T47D (cell line): ENCODE measurements around the gene IGF2BP2.
"Not testable (repeated sequence)": the region's sequence is repeated elsewhere in the genome, so short reads cannot be mapped to it uniquely, and the experiment has no call there.

ENCODE experiments used
- DNase-seq, 2 experiments: peaks; one replicate each; pipeline versions ENCODE4 v3.0.0 to v3.0.0-alpha.2; 2011 to 2012; ENCODE audit warnings: low read depth in 1 of 2, low spot score in 1 of 2
- JUND ChIP-seq: IDR thresholded peaks from 2 replicates; pipeline ENCODE4 v1.6.1; 2012; ENCODE audit warnings: low read depth
- in situ Hi-C: cut with HindIII; loops from 2 replicates; pipeline ENCODE4 v1.10.0; 2016; ENCODE audit warnings: low sequenced_read_pairs, low pct_unique_long_range_greater_than_20kb

The IGF2BP2 gene

GRCh38 chr3:185825006-185825638 lies at the start of gene IGF2BP2:
Gene IGF2BP2 (minus strand): TSS chr3:185825042. CDS start chr3:185824960, 82 bp downstream.
- in situ Hi-C loops, result no loop called here
- peak; percentile 79 to 94 for DNase-seq
- no peak for TF ChIP-seq JUND

GRCh38 chr3:185874119-185874518 lies 49.3 kb upstream of the IGF2BP2 start:
- TF ChIP-seq JUND, result no peak
- DNase-seq, result no peak
- in situ Hi-C loops, result no loop called here

DNA sequence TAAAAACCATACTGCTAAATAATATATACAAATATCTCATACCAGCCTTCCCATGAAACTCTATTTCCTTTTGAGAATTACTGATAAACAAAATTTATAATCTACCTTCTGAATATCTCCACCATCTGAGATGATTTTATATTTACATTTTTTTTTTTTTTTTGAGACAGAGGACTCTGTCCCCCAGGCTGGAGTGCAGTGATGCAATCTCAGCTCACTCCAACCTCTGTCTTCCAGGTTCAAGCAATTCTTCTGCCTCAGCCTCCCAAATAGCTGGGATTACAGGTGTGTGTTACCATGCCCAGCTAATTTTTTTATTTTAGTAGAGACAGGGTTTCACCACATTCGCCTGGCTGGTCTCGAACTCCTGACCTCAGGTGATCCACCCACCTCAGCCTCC lies 42.8 kb upstream of the IGF2BP2 start:
- in situ Hi-C loops, result no loop called here
- no peak for TF ChIP-seq JUND
- DNase-seq, result no peak

DNA sequence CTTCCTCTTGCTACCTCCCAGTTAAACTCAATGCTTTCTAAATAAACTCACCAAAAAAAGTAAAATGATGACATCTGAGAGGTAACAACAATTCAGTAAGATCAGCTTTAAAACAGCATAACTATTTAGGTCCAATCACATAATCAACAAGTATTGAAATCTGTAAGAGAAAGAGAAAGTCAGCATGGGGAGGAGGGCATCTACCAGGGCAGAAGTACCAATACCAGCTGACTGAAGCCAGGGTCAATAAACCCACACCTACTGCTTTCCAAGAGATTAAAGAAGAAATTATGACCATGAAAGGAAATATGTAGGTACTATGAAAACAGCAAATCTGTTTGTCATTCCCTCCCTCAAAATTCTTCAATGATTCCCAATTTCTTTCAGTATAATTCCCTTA lies 42.2 kb upstream of the IGF2BP2 start:
- TF ChIP-seq JUND, result no peak
- in situ Hi-C loops, result no loop called here
- no peak for DNase-seq

- TF ChIP-seq JUND, result no peak
- in situ Hi-C loops, result no loop called here
- DNase-seq, result no peak
Observed at GRCh38 chr3:185866555-185866954, 41.7 kb upstream of the IGF2BP2 start.

DNA sequence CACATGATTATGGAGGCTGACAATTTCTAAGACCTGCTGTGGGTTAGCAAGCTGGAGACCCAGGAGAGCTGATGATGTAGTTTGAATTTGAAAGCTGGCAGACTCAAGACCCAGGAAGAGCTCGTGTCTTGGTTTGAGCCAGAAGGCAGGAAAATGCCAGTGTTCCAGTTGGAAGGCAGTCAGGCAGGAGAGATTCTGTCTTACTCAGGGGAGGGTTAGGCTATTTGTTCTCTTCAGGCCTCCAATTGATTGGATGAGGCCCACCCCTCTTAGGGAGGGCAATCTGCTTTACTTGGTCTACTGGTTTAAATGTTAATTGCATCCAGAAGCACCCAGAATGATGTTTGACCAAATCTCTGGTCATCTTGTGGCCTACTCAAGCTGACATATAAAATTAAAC lies 40.4 kb upstream of the IGF2BP2 start:
- in situ Hi-C loops, result no loop called here
- DNase-seq, result no peak
- TF ChIP-seq JUND, result no peak

DNA sequence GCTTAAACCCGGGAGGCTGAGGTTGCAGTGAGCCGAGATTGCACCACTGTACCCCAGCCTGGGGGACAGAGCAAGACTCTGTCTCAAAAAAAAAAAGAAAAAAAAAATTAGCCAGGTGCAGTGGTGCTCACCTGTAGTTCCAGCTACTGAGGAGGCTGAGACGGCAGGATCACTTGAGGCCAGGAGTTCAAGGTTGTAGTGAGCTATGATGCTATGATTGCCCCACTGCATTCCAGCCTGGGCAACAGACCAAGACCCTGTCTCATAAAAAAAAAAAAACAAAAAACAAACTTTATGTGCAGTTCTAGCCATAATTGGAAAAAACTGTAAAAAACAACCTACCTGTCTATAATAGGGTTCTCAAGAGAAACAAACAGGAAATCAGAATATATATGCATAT lies 39.9 kb upstream of the IGF2BP2 start:
- no peak for DNase-seq
- in situ Hi-C loops, result no loop called here
- TF ChIP-seq JUND, result no peak

GRCh38 chr3:185862920-185863319 lies 38.1 kb upstream of the IGF2BP2 start:
- DNase-seq, result no peak
- in situ Hi-C loops, result no loop called here
- no peak for TF ChIP-seq JUND

DNA sequence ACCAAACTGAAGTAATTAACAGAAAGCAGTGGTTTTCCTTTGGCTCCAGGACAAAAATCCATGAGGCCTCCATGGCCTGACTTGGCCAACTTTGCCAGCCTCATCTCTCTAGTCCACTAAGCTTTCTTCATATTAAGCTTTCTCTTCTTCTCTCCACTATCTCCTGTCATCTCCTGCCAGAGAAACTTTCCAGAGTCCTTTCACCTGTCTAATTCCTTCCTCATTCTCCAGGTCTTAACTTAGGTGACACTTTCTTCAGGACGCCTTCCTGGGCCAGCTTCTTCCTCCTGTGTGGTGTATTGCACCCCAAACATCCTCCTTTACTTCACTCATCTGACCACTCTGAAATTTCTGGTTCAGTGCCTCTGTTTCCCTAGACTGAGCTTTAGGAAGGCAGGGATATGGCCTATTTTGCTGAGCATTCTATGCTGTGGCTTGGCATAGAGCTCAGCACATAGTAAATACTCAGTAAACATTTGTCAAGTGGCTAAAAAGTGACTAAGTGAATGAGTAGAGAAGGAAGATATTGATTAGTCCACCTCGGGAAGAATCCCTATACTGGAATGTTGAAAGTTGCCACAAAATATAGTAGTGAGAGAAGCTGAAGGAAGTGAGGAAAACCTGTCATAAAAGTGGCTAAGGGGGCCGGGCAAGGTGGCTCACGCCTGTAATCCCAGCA lies 34.6 kb upstream of the IGF2BP2 start:
- peak in 1 of 2 experiments; percentile 73 for DNase-seq
- TF ChIP-seq JUND, result no peak
- in situ Hi-C loops, result no loop called here

DNA sequence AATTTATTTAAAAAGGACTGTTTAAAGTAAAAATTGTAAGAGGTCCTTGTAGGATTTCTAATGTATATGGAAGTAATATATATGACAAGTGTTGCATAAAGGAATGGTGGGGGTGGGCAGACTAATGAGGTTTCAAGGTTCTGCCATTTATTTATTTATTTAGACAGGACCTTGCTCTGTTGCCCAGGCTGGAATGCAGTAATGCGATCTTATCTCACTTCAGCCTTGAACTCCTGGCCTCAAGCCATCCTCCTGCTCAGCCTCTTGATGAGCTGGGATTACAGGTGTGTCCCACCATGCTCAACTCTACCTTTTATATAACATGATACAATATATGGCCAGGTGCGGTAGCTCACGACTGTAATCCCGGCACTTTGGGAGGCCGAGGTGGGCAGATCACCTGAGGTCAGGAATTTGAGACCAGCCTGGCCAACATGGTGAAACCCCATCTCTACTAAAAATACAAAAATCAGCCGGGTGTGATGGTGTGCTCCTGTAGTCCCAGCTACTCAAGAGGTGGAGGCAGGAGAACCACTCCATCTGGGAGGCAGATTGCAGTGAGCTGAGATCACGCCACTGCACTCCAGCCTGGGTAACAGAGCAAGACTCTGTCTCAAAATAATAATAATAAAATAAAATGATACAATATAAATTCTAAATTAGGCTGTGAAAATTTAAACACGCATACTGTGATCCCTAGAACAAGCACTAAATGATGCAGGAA lies 33.8 kb upstream of the IGF2BP2 start:
- TF ChIP-seq JUND, result no peak
- in situ Hi-C loops, result no loop called here

DNA sequence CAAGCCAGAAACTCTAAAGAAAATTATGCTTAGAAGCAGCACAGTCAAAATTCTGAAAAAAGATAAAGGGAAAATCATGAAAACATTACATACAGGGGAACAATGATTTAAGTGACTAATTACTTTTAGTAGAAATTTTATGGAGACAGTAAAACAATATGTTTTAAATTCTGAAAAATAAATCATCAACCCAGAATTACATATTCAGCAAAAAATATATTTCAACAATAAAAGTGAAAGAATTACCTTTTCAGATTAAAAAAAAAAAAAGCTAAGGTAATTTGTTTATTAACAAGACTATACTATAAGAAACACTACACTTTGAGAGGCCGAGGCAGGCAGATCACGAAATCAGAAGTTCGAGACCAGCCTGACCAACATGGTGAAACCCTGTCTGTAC lies 32.4 kb upstream of the IGF2BP2 start:
- TF ChIP-seq JUND, result no peak
- DNase-seq, result no peak
- in situ Hi-C loops, result no loop called here

More for the DNA sequence above, 33.8 kb upstream of the IGF2BP2 start:
- DNase-seq, result peak in 1 of 2 experiments; percentile 85

DNA sequence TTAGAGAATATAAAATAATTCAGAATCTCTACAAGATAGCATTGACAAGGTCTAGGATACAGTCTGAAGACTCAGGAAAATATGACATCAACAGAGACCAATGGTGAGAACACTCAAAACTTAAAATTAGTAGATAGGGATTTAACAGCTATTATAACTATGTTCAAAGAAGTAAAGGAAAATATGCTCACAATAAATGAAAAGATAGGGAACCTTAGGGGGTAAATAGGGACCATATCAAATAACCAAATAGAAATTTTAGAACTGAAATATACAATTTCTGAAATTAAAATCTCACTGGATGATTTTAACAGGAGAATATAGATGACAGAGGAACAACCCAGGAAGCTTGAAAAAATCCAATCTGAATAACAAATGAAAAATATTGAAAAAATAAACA lies 31.8 kb upstream of the IGF2BP2 start:
- DNase-seq, result no peak
- TF ChIP-seq JUND, result no peak
- in situ Hi-C loops, result no loop called here

GRCh38 chr3:185853771-185854170 lies 28.9 kb upstream of the IGF2BP2 start:
- in situ Hi-C loops, result not testable (repeated sequence)
- peak in 1 of 2 experiments; percentile 74 for DNase-seq
